SK-N-SH (cell line): Measurements from ENCODE around the gene PDE4B.

Source experiments
- CTCF ChIP-seq: fragments of 200-600 bp; sonication (generic); IDR thresholded peaks from 2 replicates; pipeline ENCODE4 v1.6.1; 2017; ENCODE audit warnings: antibody characterized with exemption, mild to moderate bottlenecking, moderate library complexity
- NRF1 ChIP-seq: IDR thresholded peaks from 2 replicates; pipeline ENCODE4 v1.6.1; 2012; ENCODE audit warnings: low read depth, mild to moderate bottlenecking, low read length
- PBX3 ChIP-seq: IDR thresholded peaks from 2 replicates; pipeline ENCODE4; 2012
- USF1 ChIP-seq: IDR thresholded peaks from 2 replicates; pipeline ENCODE4 v1.4.0; 2012; ENCODE audit warnings: low read depth, borderline replicate concordance
- YY1 ChIP-seq: IDR thresholded peaks from 2 replicates; pipeline ENCODE4 v1.4.0; 2012; ENCODE audit warnings: low read depth, mild to moderate bottlenecking

GRCh38 chr1:65938506-65938905 lies 145.8 kb downstream of the PDE4B start:
- TF ChIP-seq PBX3 = no peak
- no peak for TF ChIP-seq NRF1
- TF ChIP-seq YY1 = no peak
- TF ChIP-seq CTCF = no peak
- TF ChIP-seq USF1 = no peak
